WTC11 (cell line): ENCODE data around the gene AMOTL1. TPM values are rescaled to one million over a fixed set of nuclear protein-coding genes. Genes with fewer than 3 reads are reported as not detected.
A peak's percentile ranks its signal among the peaks of the same experiment; 100 is the strongest.

Experiments used
- ATAC-seq: fragments of 200-7000 bp; cut with Tn5 transposase; 2 replicates; pipeline ENCODE4 v1.10.0; 2021; ENCODE audit warnings: mild to moderate bottlenecking, moderate library complexity
- CTCF ChIA-PET: fragments of 300-600 bp; sonication (Branson Sonifier 250); formaldehyde crosslinking; loops from one replicate; lab custom pipeline; 2021; ENCODE audit warnings: antibody characterized with exemption; lab: Charles Lee
- POLR2A ChIA-PET: fragments of 350-600 bp; sonication (Branson Sonifier 250); formaldehyde crosslinking; loops from one replicate; lab custom pipeline; 2021; ENCODE audit warnings: antibody characterized with exemption; lab: Charles Lee
- DNase-seq: peaks from one replicate; pipeline ENCODE4 v3.0.0; 2021; ENCODE audit warnings: low spot score
- H3K27ac Mint-ChIP-seq: 2 replicates; pipeline ENCODE4 v1.8.0; 2021; ENCODE audit warnings: mixed read lengths
- H3K27me3 Mint-ChIP-seq: 2 replicates; pipeline ENCODE4 v1.8.0; 2021; ENCODE audit warnings: low read depth, mild to moderate bottlenecking, moderate library complexity, mixed read lengths
- H3K36me3 Mint-ChIP-seq: 2 replicates; pipeline ENCODE4 v1.8.0; 2021; ENCODE audit warnings: mixed read lengths
- H3K4me1 Mint-ChIP-seq: 2 replicates; pipeline ENCODE4 v1.8.0; 2022; ENCODE audit warnings: mixed read lengths
- H3K4me3 Mint-ChIP-seq: 2 replicates; pipeline ENCODE4 v1.8.0; 2021; ENCODE audit warnings: mild to moderate bottlenecking, moderate library complexity, mixed read lengths
- H3K9me3 Mint-ChIP-seq: 2 replicates; pipeline ENCODE4 v1.8.0; 2021; ENCODE audit warnings: mixed read lengths
- CBFB ChIP-seq: sonication (generic); formaldehyde crosslinking; IDR thresholded peaks from 2 replicates; pipeline ENCODE4 v1.8.1; 2022; ENCODE audit warnings: mild to moderate bottlenecking, low read depth, missing genetic modification reagents
- CDX4 ChIP-seq: fragments of 250-450 bp; sonication (Bioruptor Pico); IDR thresholded peaks from 2 replicates; pipeline ENCODE4 v1.9.0; 2021; ENCODE audit warnings: moderate library complexity, mild to moderate bottlenecking, inconsistent platforms, borderline replicate concordance
- CTCF ChIP-seq: fragments of 200-600 bp; IDR thresholded peaks from 2 replicates; pipeline ENCODE4 v1.8.0; 2022; ENCODE audit warnings: antibody characterized with exemption
- ELF4 ChIP-seq: sonication (generic); formaldehyde crosslinking; IDR thresholded peaks from 2 replicates; pipeline ENCODE4 v1.8.1; 2022; ENCODE audit warnings: low read depth, mild to moderate bottlenecking, moderate library complexity, missing genetic modification reagents
- GRHL2 ChIP-seq: fragments of 250-450 bp; sonication (Bioruptor Pico); IDR thresholded peaks from 2 replicates; pipeline ENCODE4 v1.8.0; 2022; ENCODE audit warnings: mild to moderate bottlenecking, moderate library complexity; ENCODE audit not compliant: insufficient replicate concordance, severe bottlenecking
- GTF2I ChIP-seq: fragments of 250-450 bp; sonication (Bioruptor Pico); conservative IDR thresholded peaks from 2 replicates; pipeline ENCODE4 v1.4.0; 2021; ENCODE audit warnings: mild to moderate bottlenecking
- HMGA2 ChIP-seq: fragments of 250-450 bp; sonication (Bioruptor Pico); IDR thresholded peaks from 2 replicates; pipeline ENCODE4 v1.4.0; 2021; ENCODE audit warnings: mild to moderate bottlenecking, moderate library complexity
- JAZF1 ChIP-seq: fragments of 250-450 bp; sonication (Bioruptor Pico); IDR thresholded peaks from 2 replicates; pipeline ENCODE4 v1.9.0; 2021; ENCODE audit warnings: moderate library complexity, mild to moderate bottlenecking, inconsistent platforms
- OVOL2 ChIP-seq: fragments of 250-450 bp; sonication (Bioruptor Pico); IDR thresholded peaks from 2 replicates; pipeline ENCODE4 v1.9.0; 2021; ENCODE audit warnings: mild to moderate bottlenecking, borderline replicate concordance
- RORB ChIP-seq: fragments of 250-450 bp; sonication (Bioruptor Pico); IDR thresholded peaks from 2 replicates; pipeline ENCODE4 v1.9.0; 2021; ENCODE audit warnings: mild to moderate bottlenecking
- SMAD3 ChIP-seq: sonication (generic); formaldehyde crosslinking; IDR thresholded peaks from 2 replicates; pipeline ENCODE4 v1.8.0; 2022; ENCODE audit warnings: missing genetic modification reagents, mild to moderate bottlenecking, borderline replicate concordance
- SMAD4 ChIP-seq: sonication (generic); formaldehyde crosslinking; IDR thresholded peaks from 2 replicates; pipeline ENCODE4 v1.8.0; 2022; ENCODE audit warnings: mild to moderate bottlenecking, missing genetic modification reagents
- STAT6 ChIP-seq: sonication (generic); formaldehyde crosslinking; conservative IDR thresholded peaks from 2 replicates; pipeline ENCODE4 v1.8.1; 2023; ENCODE audit warnings: mild to moderate bottlenecking, low read depth, missing genetic modification reagents, moderate library complexity
- TCF7 ChIP-seq: sonication (generic); formaldehyde crosslinking; IDR thresholded peaks from 2 replicates; pipeline ENCODE4 v1.8.0; 2022; ENCODE audit warnings: mild to moderate bottlenecking, low read depth, missing genetic modification reagents, moderate library complexity
- TEAD1 ChIP-seq: sonication (generic); formaldehyde crosslinking; IDR thresholded peaks from 2 replicates; pipeline ENCODE4 v1.8.0; 2022; ENCODE audit warnings: mild to moderate bottlenecking, missing genetic modification reagents
- USF2 ChIP-seq: sonication (generic); formaldehyde crosslinking; IDR thresholded peaks from 2 replicates; pipeline ENCODE4 v1.8.1; 2023; ENCODE audit warnings: mild to moderate bottlenecking, missing genetic modification reagents, moderate library complexity
- ZBTB21 ChIP-seq: sonication (generic); formaldehyde crosslinking; IDR thresholded peaks from 2 replicates; pipeline ENCODE4 v1.8.1; 2023; ENCODE audit warnings: mild to moderate bottlenecking, missing genetic modification reagents, borderline replicate concordance
- ZNF138 ChIP-seq: sonication (generic); formaldehyde crosslinking; conservative IDR thresholded peaks from 2 replicates; pipeline ENCODE4 v1.8.1; 2022; ENCODE audit warnings: mild to moderate bottlenecking, moderate library complexity, missing genetic modification reagents
- ZNF281 ChIP-seq: sonication (generic); formaldehyde crosslinking; IDR thresholded peaks from 2 replicates; pipeline ENCODE4 v1.8.0; 2023; ENCODE audit warnings: mild to moderate bottlenecking, missing genetic modification reagents
- ZNF317 ChIP-seq: sonication (generic); formaldehyde crosslinking; IDR thresholded peaks from 2 replicates; pipeline ENCODE4 v1.8.1; 2023; ENCODE audit warnings: low read depth, mild to moderate bottlenecking, moderate library complexity, missing genetic modification reagents, borderline replicate concordance
- ZNF423 ChIP-seq: fragments of 250-450 bp; sonication (Bioruptor Pico); IDR thresholded peaks from 2 replicates; pipeline ENCODE4 v2.1.2; 2022; ENCODE audit warnings: mild to moderate bottlenecking, moderate library complexity
- total RNA-seq: library from RNA; stranded (reverse); gene quantifications from 3 replicates; pipeline ENCODE4 v1.2.3, GENCODE V29; 2021

Gene AMOTL1
- total RNA-seq, 1 experiment from 2014 or later = 39.8 TPM

GRCh38 chr11:94749369-94749768 lies 18.8 kb upstream of the AMOTL1 start (continued):
- TF ChIP-seq GRHL2 (CRISPR knock-in tag) (no peak), ZNF138 (no peak), TEAD1 (CRISPR knock-in tag) (no peak), GTF2I (no peak), ZBTB21 (CRISPR knock-in tag) (no peak)

GRCh38 chr11:94750319-94751217 lies 17.6 kb upstream of the AMOTL1 start:
- no peak for DNase-seq
- Mint-ChIP-seq H3K27ac (no peak overlapping the region), H3K36me3 (no peaks in the 10 kb centered on the region), H3K9me3 (no peaks in the 10 kb centered on the region), H3K4me1 (peaks cover 24% of the 10 kb centered on the region), H3K4me3 (no peak overlapping the region), H3K27me3 (no peaks in the 10 kb centered on the region; the same call in 1 of the 2 replicates)
- peak; percentile 13; the same call in 1 of the 2 replicates for ATAC-seq
- ChIA-PET POLR2A (no interaction called here), CTCF (interaction anchor here (1.9 kb wide), 1 partner anchor 9 kb away, joined by 7 read pairs; no protein-coding TSS in a partner anchor)
- no peak for TF ChIP-seq HMGA2 (CRISPR knock-in tag)
- TF ChIP-seq TCF7 (CRISPR knock-in tag) = no peak
- TF ChIP-seq ELF4 = no peak
- TF ChIP-seq SMAD3 (CRISPR knock-in tag) = no peak
- TF ChIP-seq CTCF = no peak
- no peak for TF ChIP-seq CDX4
- TF ChIP-seq CBFB (CRISPR knock-in tag) = no peak
- TF ChIP-seq USF2 (CRISPR knock-in tag) = no peak
- no peak for TF ChIP-seq RORB

- Mint-ChIP-seq H3K4me1 (peaks cover 27% of the 10 kb centered on the region), H3K4me3 (no peak overlapping the region)
- CTCF ChIA-PET = no interaction called here
- ATAC-seq = no peak
- no peak for TF ChIP-seq SMAD3 (CRISPR knock-in tag)
- TF ChIP-seq ZNF317 (CRISPR knock-in tag) = no peak
- TF ChIP-seq, all 79 proteins: peak for 0
- Mint-ChIP-seq H3K27me3 (no peaks in the 10 kb centered on the region; the same call in 1 of the 2 replicates), H3K9me3 (no peaks in the 10 kb centered on the region), H3K27ac (no peak overlapping the region), H3K36me3 (no peaks in the 10 kb centered on the region)
- no peak for DNase-seq
- POLR2A ChIA-PET = no interaction called here
These were observed 16.9 kb upstream of the AMOTL1 start for GRCh38 chr11:94751218-94751609.

- POLR2A ChIA-PET = no interaction called here
- no peak for TF ChIP-seq ZNF281
- no peak for TF ChIP-seq STAT6 (CRISPR knock-in tag)
- no peak for TF ChIP-seq ZBTB21 (CRISPR knock-in tag)
- TF ChIP-seq JAZF1 (CRISPR knock-in tag) = no peak
- no peak for TF ChIP-seq ZNF423 (CRISPR knock-in tag)
- no peak for TF ChIP-seq OVOL2 (CRISPR knock-in tag)
- TF ChIP-seq SMAD4 (CRISPR knock-in tag) = no peak
These were observed 16.4 kb upstream of the AMOTL1 start for GRCh38 chr11:94751786-94752185.

More at GRCh38 chr11:94751786-94752185, 16.4 kb upstream of the AMOTL1 start:
- no peak overlapping the region for H3K27ac Mint-ChIP-seq
- ATAC-seq = no peak
- H3K9me3 Mint-ChIP-seq = no peaks in the 10 kb centered on the region
- H3K36me3 Mint-ChIP-seq = no peaks in the 10 kb centered on the region
- peaks cover 27% of the 10 kb centered on the region for H3K4me1 Mint-ChIP-seq
- H3K27me3 Mint-ChIP-seq = no peaks in the 10 kb centered on the region; the same call in 1 of the 2 replicates
- DNase-seq = no peak
- CTCF ChIA-PET = no interaction called here
- H3K4me3 Mint-ChIP-seq = no peak overlapping the region
